MM.1S (cell line): ENCODE data around the gene UBE2F.

Experiments
- DNase-seq: peaks from one replicate; pipeline ENCODE4 v3.0.0-alpha.2; 2015
- H2AFZ ChIP-seq: fragments of 300-600 bp; sonication (generic); 2 replicates; pipeline ENCODE4 v1.6.0; 2016; ENCODE audit warnings: antibody characterized with exemption, low read length
- H3F3A ChIP-seq: fragments of 300-600 bp; sonication (generic); 2 replicates; pipeline ENCODE4 v1.6.1; 2016; ENCODE audit warnings: mild to moderate bottlenecking, antibody characterized with exemption, low read length, moderate library complexity, mixed read lengths; ENCODE audit not compliant: insufficient read depth
- H3K27ac ChIP-seq: fragments of 300-600 bp; sonication (generic); 2 replicates; pipeline ENCODE4 v1.5.1; 2016; ENCODE audit warnings: mild to moderate bottlenecking, low read length
- H3K27me3 ChIP-seq: fragments of 300-600 bp; sonication (generic); replicated peaks from 2 replicates; pipeline ENCODE4 v1.6.0; 2016; ENCODE audit warnings: low read length; ENCODE audit not compliant: insufficient read depth
- H3K36me3 ChIP-seq: fragments of 300-600 bp; sonication (generic); replicated peaks from 2 replicates; pipeline ENCODE4 v1.6.1; 2016; ENCODE audit warnings: mild to moderate bottlenecking, low read length, mixed read lengths; ENCODE audit not compliant: insufficient read depth
- H3K4me1 ChIP-seq: fragments of 300-600 bp; sonication (generic); 2 replicates; pipeline ENCODE4 v1.6.1; 2016; ENCODE audit warnings: low read length, mixed read lengths
- H3K4me2 ChIP-seq: fragments of 300-600 bp; sonication (generic); 2 replicates; pipeline ENCODE4 v1.6.0; 2016; ENCODE audit warnings: low read depth, low read length
- H3K4me3 ChIP-seq: fragments of 300-600 bp; sonication (generic); 2 replicates; pipeline ENCODE4 v1.5.1; 2016; ENCODE audit warnings: low read length, mixed read lengths
- H3K79me2 ChIP-seq: fragments of 300-600 bp; sonication (generic); 2 replicates; pipeline ENCODE4 v1.6.1; 2016; ENCODE audit warnings: mixed run types, low read length, mixed read lengths
- H3K9ac ChIP-seq: fragments of 300-600 bp; sonication (generic); 2 replicates; pipeline ENCODE4 v1.6.1; 2016; ENCODE audit warnings: low read length, mixed read lengths
- H3K9me2 ChIP-seq: fragments of 300-600 bp; sonication (generic); replicated peaks from 2 replicates; pipeline ENCODE4 v1.6.1; 2016; ENCODE audit warnings: mild to moderate bottlenecking, low read length, mixed read lengths; ENCODE audit not compliant: insufficient read depth
- H3K9me3 ChIP-seq: fragments of 300-600 bp; sonication (generic); replicated peaks from 2 replicates; pipeline ENCODE4 v1.6.1; 2016; ENCODE audit warnings: mild to moderate bottlenecking, low read length, mixed read lengths; ENCODE audit not compliant: insufficient read depth
- H4K20me1 ChIP-seq: fragments of 300-600 bp; sonication (generic); 2 replicates; pipeline ENCODE4 v1.6.1; 2016; ENCODE audit warnings: mild to moderate bottlenecking, low read length, moderate library complexity, mixed read lengths; ENCODE audit not compliant: insufficient read depth
- EZH2 ChIP-seq: fragments of 300-600 bp; sonication (generic); optimal IDR thresholded peaks from 2 replicates; pipeline ENCODE3; 2017; ENCODE audit warnings: low read depth, mild to moderate bottlenecking, antibody characterized with exemption, low read length, mixed read lengths
- EZH2phosphoT487 ChIP-seq: fragments of 300-600 bp; sonication (generic); IDR thresholded peaks from 2 replicates; pipeline ENCODE4 v1.6.1; 2018; ENCODE audit warnings: antibody characterized with exemption, low read length
- TF ChIP-seq, protein P1 (sequence below): fragments of 300-600 bp; sonication (generic); IDR thresholded peaks from 2 replicates; pipeline ENCODE4 v1.5.1; 2016; ENCODE audit warnings: antibody characterized with exemption, low read length, mixed read lengths

The UBE2F gene

DNA sequence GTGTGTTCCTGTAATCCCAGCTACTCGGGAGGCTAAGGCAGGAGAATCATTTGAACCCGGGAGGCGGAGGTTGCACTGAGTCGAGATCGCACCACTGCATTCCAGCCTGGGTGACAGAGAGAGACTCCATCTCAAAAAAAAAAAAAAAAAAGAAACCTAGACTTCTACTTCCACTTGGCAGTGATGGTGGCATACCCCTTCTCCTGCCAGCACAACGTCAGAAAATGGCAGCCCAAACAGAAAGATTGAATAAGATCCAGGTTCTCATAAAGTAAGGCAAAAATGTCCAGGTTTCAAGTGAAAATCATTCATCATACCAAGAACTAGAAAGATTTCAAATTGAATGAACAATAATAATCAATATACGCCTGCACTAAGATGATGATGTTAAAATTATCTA, 117.9 kb downstream of the UBE2F start:
- H3K79me2 ChIP-seq: no peaks in the 10 kb centered on the region
- H3K9me2 ChIP-seq: no peaks in the 10 kb centered on the region
- H3K9ac ChIP-seq: no peak overlapping the region
- no peaks in the 10 kb centered on the region for H3F3A ChIP-seq
- no peaks in the 10 kb centered on the region for H3K36me3 ChIP-seq
- no peaks in the 10 kb centered on the region for H3K27me3 ChIP-seq
- H3K4me1 ChIP-seq: no peaks in the 10 kb centered on the region
- H3K4me3 ChIP-seq: no peak overlapping the region
- H3K9me3 ChIP-seq: no peaks in the 10 kb centered on the region
- H4K20me1 ChIP-seq: no peaks in the 10 kb centered on the region
- H3K4me2 ChIP-seq: no peak overlapping the region
- H3K27ac ChIP-seq: no peak overlapping the region
- TF ChIP-seq, protein P1, sequence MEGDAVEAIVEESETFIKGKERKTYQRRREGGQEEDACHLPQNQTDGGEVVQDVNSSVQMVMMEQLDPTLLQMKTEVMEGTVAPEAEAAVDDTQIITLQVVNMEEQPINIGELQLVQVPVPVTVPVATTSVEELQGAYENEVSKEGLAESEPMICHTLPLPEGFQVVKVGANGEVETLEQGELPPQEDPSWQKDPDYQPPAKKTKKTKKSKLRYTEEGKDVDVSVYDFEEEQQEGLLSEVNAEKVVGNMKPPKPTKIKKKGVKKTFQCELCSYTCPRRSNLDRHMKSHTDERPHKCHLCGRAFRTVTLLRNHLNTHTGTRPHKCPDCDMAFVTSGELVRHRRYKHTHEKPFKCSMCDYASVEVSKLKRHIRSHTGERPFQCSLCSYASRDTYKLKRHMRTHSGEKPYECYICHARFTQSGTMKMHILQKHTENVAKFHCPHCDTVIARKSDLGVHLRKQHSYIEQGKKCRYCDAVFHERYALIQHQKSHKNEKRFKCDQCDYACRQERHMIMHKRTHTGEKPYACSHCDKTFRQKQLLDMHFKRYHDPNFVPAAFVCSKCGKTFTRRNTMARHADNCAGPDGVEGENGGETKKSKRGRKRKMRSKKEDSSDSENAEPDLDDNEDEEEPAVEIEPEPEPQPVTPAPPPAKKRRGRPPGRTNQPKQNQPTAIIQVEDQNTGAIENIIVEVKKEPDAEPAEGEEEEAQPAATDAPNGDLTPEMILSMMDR: no peak
- no peak for TF ChIP-seq EZH2
- TF ChIP-seq EZH2phosphoT487: no peak
- H2AFZ ChIP-seq: no peak overlapping the region
- DNase-seq: no peak

DNA sequence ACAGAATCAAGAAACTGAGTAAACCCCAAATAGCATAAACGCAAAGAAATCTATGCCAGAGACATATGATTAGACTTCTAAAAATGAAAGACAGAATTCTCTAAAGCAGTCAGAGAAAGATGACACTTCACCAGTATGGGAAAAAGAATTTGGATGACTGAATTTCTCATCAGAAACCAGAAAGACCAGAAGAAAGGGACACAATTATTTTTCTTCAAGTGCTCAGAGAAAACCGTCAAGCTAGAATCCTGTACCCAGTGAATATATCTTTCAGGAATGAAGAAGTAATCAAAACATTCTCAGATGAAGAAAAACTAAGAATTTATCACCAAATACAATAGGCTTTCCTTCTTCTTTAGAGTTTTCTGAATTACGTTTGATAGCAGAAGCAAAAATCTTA, 119.1 kb downstream of the UBE2F start:
- Histone ChIP-seq H3K27ac (no peak overlapping the region), H3K4me1 (no peaks in the 10 kb centered on the region), H3K9me3 (no peaks in the 10 kb centered on the region), H3K9ac (no peak overlapping the region), H3K79me2 (no peaks in the 10 kb centered on the region), H3K27me3 (no peaks in the 10 kb centered on the region), H3F3A (no peaks in the 10 kb centered on the region), H2AFZ (no peak overlapping the region), H3K9me2 (no peaks in the 10 kb centered on the region), H4K20me1 (no peaks in the 10 kb centered on the region), H3K36me3 (no peaks in the 10 kb centered on the region), H3K4me3 (no peak overlapping the region), H3K4me2 (no peak overlapping the region)
- no peak for DNase-seq
- TF ChIP-seq, protein P1: no peak
- TF ChIP-seq EZH2phosphoT487: no peak
- no peak for TF ChIP-seq EZH2

DNA sequence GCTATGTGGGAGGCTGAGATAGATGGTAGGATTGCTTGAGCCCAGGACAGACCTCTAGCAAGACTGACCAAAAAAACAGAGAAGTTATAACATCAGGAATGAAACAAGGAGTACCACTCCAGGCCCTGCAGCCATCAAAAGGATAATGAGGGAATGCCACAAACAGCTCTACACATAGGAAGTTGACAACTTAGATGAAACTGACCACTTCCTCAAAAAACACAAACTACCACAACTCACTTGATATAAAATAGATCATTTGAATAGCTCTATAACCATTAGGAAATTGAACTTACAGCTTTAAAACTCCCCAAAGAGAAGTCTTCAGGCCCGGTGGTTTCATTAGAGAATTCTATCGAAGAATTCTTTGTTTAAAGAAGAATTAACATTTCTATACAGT, 120.4 kb downstream of the UBE2F start:
- H3K4me3 ChIP-seq: no peak overlapping the region
- H3K4me2 ChIP-seq: no peak overlapping the region
- H3K27ac ChIP-seq: no peak overlapping the region
- TF ChIP-seq, protein P1: no peak
- TF ChIP-seq EZH2 (no peak), EZH2phosphoT487 (no peak)
- no peak overlapping the region for H2AFZ ChIP-seq
- H3K9ac ChIP-seq: no peak overlapping the region
- H3K9me3 ChIP-seq: no peaks in the 10 kb centered on the region
- H3K9me2 ChIP-seq: no peaks in the 10 kb centered on the region
- no peaks in the 10 kb centered on the region for H3K36me3 ChIP-seq
- no peak for DNase-seq
- no peaks in the 10 kb centered on the region for H4K20me1 ChIP-seq
- no peaks in the 10 kb centered on the region for H3K79me2 ChIP-seq
- no peaks in the 10 kb centered on the region for H3K27me3 ChIP-seq
- no peaks in the 10 kb centered on the region for H3K4me1 ChIP-seq
- no peaks in the 10 kb centered on the region for H3F3A ChIP-seq
